Stimulated activated CD4-positive, alpha-beta T cell treated with anti-CD3 and anti-CD28 coated beads, TNF-alpha, amount 100 ng/mL, for 4 hours (primary cell): ENCODE data around the gene SLC17A6.

Experiments
- DNase-seq, 3 experiments: peaks; one replicate each; pipeline ENCODE4 v3.0.0-alpha.2; 2020; ENCODE audit warnings: low read depth in 3 of 3

SLC17A6 gene

GRCh38 chr11:22389526-22390282 lies 51.5 kb downstream of the SLC17A6 start:
- DNase-seq: no peak

GRCh38 chr11:22390283-22390655 lies 52.1 kb downstream of the SLC17A6 start:
- no peak for DNase-seq

DNA sequence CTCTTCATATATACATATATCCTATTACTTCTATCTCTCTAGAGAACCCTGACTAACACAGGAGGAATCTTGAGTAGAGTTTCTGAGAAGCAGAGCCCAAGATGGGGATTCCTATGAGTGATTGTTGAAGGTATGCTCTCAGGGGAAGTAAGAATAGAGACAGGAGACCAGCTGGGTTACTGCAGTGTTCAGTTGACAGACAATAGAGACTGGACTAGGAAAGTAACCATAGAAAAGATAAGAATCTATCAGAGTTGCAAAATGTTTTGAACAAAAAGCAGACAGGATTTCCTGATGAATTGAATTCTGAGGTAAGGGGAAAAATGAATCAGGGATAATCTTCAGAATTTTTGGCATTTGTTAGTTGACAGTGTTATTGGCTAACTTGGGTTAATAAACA lies 54.4 kb downstream of the SLC17A6 start:
- DNase-seq: no peak

DNA sequence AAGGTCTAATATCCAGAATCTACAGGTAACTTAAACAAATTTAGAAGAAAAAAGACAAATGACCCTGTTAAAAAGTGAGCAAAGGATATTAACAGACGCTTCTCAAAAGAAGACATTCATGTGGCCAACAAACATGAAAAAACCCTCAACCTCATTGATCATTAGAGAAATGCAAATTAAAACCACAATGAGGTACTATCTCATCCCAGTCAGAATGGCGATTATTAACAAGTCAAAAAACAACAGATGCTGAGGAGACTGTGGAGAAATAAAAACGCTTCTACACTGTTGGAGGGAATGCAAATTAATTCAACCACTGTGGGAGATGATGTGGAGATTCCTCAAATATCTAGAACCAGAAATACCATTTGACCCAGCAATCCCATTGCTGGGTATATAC lies 67.2 kb downstream of the SLC17A6 start:
- DNase-seq: no peak

DNA sequence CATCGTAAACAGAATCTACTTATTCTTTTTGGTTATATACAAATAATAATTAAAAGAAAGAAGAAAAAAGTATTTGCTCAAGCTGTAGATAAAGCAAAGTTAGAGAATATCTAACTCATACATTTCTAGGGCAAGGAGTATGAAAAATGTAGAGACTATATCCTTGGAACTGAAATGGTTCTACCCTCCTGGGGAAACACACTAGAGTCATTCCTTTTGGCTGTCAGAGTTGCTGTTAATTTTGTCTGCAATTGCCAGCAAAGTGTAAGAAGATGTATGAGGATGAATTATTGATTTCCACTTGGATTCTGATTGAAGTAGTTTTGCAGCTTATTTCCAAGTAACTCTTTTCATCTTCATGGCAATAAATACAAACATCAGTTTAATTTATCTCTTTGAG lies 69.1 kb downstream of the SLC17A6 start:
- DNase-seq: no peak

GRCh38 chr11:22407921-22408320 lies 69.7 kb downstream of the SLC17A6 start:
- no peak for DNase-seq

GRCh38 chr11:22415476-22415875 lies 77.3 kb downstream of the SLC17A6 start:
- no peak for DNase-seq

- DNase-seq: no peak
Measured at GRCh38 chr11:22416462-22416861, 78.3 kb downstream of the SLC17A6 start.

DNA sequence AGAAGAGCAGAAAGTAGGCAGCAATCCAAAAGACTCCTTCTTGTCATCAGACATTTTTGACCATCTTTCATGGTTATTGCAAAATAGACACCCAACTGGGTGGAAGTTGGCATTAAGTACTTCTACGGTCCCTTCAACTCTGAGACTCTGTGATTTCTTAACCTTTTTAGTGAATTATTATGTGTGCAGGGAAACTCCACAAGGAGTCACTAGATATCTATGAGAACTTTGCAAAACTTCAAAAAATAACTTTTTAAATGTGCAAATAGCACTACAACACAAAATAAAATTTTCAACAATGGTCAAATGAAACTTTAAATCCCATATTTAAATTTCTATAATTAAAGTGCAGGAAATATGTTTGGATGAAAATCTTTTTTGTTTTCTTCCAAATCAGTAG lies 88.7 kb downstream of the SLC17A6 start:
- DNase-seq: no peak
